Measurements from ENCODE around the gene GFPT1.

GFPT1 gene

GRCh38 chr2:69272803-69273471 lies 114.1 kb downstream of the GFPT1 start:
- in situ Hi-C loops (cut with HindIII; ENCODE audit: low pct_ligation_motif_present, low pct_unique_long_range_greater_than_20kb, low sequenced_read_pairs) = no loop called here

GRCh38 chr2:69271831-69272257 lies 115.2 kb downstream of the GFPT1 start:
- in situ Hi-C loops (cut with HindIII; ENCODE audit: low pct_ligation_motif_present, low pct_unique_long_range_greater_than_20kb, low sequenced_read_pairs) = no loop called here
- DNase-seq = no peak

More at GRCh38 chr2:69272803-69273471, 114.1 kb downstream of the GFPT1 start:
- no peak for DNase-seq

Measured in ACHN (cell line).